ENCODE measurements around the gene HEXIM1.

The HEXIM1 gene

DNA sequence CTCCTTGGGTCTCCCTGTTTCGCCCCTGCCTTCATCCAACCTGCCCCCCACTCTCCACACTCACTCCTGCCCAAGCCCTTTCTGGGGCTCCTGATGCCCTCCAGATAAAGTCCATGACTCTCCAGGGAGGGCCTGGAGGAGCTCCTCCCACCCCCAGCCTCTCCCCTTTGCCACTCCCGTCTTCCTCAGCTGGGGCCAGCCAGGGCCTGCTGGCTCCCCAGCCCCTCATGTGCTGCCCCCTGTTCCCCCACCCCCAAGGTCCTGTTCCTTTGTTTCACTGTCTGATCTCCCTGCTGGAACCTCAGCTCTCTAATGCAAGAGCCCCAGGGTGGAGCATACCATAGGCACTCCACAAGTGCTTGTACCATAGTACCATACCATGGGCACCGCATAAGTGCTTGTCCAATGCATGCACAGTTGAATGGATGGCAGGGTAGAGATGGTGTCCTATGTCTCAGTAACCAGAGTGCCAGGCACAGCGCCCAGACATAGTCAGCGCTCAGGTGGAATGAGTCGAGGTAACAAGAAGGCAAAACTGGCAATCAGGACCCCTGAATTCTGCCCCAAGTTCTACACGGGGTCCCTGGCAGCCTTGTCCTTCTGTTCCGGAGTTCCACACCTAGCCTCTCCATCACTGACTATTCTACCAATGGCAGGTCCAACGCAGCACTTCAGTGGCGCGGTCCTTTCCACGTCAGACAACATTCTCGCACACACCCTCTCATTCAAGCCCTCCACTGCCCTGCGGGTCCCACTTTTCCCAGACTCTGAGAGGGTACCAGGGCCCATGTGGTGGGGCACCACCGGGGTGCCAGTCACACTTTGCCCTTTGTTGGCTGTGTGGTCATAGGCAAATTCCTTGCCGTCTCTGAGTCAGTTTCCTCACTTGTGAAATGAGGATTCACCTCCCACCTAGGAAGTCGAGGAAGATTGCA lies 17.3 kb upstream of the HEXIM1 start:
- no peak for DNase-seq

DNA sequence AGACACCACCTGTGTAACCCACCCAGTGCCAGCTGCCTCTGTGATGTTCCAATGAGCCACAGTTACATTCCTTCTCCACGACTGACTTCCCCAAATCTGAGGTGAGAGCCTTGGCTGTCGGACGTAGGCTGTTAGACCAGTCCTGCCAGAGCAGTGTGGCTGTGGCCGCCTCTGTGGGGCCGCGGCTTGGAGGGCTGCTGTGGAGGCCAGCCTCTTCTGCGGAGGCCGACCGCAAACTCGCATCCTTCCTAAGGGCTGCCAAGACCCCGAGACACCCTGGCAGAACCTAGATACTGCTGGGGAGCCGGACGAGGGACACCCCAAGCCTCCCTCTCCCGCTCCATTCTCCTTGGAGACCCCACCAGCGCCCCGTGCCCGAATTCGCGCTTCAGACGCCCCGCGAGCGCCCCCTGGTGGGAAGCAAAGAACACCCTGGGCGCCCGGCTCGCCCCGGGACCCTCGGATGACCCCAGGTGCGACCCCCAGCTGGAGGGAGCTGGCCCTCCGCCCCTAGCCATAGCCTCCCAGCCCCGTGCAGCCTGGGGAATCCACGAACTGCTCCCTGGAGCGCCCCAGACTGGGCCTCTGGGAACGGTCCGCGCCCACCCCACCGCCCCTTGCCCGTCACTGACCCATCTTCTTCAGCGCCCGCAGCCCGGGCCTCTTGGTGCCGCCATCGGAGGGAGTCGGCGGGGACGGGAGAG lies 16.5 kb upstream of the HEXIM1 start:
- peak; percentile 34 for DNase-seq

DNA sequence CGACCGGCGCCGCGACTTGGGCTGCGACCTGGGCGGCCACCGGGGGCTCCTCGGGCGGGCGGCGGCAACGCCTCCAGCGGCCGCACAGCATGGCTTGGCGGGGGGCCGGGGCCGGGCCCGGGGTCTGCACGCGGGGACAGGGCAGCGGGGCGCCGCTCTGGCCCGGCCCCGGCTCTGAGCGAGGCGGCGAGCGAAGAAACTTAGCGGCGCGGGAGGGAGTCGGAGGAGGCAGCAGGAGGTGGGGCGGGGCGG lies 16.0 kb upstream of the HEXIM1 start, which contains the start of gene PLCD3:
PLCD3 (minus strand) TSS at position 196 of the 252 bp plus-strand sequence; CDS start at position 91, 105 bp downstream.
- no peak for DNase-seq

DNA sequence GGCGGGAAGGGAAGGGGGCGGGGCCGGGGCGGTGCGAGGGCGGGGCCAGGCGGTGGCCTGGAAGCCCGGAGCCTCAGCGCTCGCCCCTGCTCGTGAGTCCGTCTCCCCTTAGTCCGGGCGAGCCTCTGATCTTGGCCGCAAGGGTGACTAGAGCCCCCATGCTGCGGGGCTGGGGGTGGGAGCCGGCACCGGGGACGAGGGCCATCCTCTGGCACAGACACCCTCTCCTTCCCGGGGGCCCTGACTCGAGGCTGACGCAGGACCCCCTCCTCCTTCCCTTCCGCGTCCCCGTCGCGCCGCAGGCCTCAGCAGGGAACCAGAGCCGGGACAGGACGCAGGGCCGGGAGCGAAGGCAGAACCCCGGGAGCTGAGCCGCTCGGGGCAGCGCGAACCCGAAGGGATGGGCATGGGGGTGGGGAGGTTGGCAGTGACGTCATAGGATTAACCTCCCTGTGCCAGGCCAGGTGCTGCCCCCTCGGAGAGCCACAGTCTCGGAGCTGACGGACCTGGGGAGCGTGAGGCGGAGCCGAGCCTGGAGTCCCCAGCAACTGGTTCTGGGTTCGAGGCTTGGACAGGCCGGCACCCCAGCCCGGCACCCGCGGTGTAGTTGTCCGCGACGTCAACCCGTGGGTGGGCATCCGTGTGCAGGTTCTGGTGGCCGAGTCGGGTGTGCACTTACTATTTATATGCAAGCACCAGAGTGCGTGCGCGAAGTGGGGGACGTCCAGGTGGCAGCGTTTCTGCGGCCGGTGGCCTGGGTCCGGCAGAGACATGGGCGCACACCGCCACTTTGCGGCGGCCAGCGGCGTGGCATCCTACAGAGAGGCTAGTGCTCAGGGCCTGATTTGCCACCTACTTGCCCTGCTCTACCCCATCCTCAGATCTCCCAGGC lies 15.5 kb upstream of the HEXIM1 start:
- peak; percentile 57 for DNase-seq

DNA sequence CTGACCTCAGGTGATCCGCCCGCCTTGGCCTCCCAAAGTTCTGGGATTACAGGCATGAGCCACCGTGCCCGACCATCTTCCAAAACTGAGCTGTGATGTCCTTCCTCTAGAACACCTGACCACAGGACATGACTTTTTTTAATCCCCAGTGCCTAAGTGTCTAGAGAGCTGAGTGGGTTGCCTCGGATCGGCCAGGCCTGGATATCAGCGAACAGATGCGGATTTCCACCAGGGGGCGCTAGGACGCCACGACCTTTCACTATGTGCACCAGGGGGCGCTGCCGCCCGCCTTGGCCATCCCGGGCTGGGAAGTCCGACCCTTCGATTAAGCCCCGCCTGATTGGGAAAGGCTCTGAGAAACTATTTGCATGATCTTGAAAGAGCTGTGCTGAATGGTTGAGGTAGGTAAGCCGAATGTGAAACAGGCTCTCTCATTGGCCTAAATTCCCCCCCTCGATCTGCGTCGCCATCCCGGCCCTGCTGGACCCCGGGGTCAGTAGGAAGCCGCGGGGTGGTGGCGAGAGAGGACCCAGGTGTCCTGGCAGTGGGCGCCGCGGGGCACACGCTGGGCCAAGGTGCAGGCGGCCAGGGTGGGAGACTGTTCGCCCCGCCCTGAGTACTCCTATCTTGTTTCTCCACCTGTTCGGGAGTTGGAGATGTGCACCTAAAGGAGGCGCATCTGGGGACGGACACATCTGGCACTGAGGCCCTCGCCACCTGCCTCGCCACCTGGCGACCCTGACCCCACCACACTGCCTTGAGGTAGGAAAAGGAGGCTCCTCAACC lies 12.9 kb upstream of the HEXIM1 start, which contains the start of gene ACBD4:
ACBD4 (plus strand) TSS at position 496 of the 786 bp plus-strand sequence. CDS start 458 bp downstream, outside the sequence.
- peak; percentile 94 for DNase-seq

DNA sequence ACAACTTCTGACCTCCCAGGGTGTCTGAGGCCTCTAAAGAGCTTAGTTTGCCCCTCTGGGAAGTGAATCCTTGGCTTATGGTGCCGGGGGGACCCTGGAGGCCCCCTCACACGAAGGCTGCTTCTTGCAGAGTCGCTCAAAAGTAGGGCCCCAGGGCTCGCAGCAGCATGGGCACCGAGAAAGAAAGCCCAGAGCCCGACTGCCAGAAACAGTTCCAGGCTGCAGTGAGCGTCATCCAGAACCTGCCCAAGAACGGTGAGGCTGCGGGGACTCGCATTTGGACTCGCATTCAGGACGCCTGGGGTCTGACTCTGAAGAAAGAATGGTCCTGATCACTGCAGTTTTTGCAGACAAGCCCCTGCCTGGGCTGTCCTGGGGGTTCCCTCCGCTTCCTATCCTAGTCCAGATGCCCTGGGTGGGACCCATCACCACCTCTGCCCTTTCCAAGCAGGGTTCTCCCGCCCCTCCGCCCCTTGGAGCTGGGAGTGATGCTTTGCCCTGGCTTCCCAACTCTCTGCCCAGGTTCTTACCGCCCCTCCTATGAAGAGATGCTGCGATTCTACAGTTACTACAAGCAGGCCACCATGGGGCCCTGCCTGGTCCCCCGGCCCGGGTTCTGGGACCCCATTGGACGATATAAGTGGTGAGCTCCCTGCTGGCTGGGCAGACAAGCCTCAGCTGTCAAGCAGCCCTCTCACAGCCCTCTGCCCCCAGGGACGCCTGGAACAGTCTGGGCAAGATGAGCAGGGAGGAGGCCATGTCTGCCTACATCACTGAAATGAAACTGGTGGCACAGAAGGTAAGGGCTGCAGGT lies 12.1 kb upstream of the HEXIM1 start:
- DNase-seq = no peak

DNA sequence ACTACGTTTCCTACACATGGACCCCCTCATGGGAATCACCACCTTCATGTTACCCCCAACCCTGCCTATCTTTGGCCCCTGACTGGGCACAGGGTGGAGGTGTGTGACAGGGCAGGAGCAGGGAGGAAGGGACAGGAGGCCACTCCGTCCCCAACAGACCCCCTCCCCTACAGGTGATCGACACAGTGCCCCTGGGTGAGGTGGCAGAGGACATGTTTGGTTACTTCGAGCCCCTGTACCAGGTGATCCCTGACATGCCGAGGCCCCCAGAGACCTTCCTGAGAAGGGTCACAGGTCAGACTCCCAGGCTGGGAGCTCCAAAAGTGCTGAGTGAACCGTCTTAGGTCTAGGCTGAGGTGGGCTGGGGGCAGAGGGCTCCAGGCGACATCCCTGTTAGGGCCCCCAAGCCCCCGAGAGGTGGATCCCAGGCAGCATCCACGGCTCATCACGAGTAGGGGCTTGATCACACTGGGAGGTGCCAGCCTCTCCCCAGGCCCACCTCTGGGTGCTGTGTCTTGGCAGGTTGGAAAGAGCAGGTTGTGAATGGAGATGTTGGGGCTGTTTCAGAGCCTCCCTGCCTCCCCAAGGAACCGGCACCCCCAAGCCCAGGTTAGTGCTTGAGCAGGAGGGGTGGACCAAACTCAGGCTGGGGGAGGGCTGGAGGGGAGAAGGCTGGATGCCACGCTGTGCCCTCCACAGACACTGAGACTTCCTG lies 11.3 kb upstream of the HEXIM1 start:
- no peak for DNase-seq

DNA sequence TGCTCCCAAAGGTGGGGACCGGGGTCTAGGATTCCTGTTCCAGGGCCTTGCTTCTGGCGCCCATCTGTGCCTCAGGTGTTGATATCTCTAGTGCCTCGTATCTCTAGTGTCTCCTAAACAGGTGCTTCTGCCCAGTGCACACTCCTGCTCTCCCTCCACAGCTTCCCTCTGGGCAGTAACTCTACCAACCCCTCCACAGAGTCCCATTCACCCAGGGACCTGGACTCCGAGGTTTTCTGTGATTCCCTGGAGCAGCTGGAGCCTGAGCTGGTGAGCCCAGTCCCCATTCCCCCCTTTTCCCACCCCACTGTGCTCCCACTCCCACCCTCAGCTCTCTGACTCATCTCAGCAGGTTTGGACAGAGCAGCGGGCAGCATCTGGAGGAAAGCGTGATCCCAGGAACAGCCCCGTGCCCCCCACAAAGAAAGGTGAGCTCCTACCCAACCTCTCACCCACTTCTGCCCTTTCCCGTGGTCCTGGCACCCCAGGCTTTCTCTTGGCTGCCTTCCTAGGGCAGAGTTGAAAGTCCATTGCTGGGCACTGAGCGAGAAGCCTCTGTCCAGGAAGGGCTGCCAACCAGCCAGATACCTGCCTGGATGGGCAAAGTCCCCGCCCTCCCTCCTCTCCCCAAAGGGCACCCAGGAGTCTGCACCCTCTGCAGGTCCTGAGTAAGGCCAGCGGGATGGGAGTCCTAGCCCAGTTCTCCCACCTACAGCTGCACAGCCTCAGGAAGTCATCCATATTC lies 10.5 kb upstream of the HEXIM1 start:
- no peak for DNase-seq

DNA sequence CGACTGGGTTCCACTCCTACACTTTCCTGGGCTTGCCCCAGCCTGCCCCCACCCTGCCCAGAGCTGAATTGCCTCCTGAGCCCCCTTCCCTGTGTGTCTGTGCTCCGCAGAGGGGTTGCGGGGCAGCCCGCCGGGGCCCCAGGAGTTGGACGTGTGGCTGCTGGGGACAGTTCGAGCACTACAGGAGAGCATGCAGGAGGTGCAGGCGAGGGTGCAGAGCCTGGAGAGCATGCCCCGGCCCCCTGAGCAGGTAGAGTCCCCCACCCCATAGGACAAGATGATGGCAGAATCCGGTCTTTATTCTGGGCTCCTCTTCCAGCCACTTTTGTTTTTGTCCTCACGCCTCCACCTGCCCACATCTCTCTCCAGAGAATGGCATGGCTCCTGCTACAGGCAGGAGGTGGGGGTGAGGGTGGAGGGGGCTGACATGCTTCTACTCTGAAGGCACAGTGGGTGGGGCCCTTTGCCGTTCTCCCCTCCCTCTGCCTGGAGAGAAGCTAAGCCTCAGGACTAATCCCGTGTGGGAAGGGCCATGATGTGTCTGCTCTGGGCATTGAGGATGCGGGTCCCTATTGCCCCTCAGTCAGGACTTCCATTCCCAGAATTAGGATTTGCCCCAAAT lies 9.3 kb upstream of the HEXIM1 start:
- no peak for DNase-seq

DNA sequence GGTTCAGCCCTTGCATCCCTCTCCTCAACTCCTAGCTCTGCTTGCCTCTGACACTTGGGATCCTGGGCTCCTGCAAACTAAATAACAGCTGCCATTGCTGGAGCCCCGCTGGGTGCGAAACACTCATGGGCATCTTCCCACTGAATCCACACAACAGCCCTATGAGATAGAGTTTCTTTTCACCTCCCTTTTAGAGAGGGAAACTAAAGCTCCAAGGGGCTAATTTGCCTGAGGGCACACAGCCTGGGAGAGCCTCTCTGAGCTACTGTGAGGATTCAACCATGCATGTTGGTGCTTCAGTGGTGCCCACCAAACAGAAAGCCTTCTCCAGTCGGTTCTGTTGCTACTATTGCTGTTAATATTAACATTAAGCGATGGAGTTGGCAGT lies 8.7 kb upstream of the HEXIM1 start:
- no peak for DNase-seq

DNA sequence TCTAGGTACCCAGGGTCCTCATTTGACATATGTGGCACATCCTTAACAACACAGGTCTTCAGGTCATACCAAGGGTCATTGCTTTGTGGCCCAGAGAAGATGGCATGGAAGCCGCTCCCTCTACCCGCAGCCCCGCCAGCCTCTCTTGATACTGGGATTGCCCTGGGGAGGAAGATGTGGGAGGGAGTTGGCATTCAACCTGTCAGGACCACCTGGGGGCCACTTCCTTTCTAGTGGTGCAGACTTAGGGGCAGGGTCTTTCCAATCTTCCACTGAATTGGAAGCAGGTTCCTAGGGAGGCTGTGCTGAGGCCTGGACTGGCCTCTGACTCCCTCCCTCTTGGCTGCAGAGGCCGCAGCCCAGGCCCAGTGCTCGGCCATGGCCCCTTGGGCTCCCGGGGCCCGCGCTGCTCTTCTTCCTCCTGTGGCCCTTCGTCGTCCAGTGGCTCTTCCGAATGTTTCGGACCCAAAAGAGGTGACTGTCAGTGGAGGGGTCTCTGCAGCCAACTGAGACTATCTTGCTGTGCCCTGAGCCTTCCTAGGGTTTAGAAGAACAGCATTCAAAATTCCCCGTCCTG lies 5.1 kb upstream of the HEXIM1 start:
- no peak for DNase-seq

DNA sequence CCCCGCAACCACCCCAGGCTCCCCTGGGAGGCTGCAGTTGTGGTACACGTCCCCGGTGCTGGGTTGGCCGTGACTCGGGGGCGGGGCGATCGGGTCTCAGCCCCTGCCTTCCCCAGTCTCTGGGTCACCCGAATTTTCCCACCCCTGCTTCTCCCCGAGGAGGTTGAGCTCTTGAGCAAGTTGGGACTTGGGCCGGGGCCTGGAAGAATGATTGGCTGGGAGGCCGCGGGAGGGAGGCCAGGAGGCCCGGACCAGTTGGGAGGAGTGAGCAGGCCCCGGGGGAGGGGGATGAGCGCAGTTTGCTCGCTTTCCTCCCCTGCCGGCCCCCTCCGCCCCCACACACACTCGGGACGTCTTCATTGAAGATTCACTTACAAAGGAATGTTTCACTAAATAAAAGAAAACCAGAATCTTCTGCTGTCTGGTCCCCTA lies 4.5 kb upstream of the HEXIM1 start:
- no peak for DNase-seq

DNA sequence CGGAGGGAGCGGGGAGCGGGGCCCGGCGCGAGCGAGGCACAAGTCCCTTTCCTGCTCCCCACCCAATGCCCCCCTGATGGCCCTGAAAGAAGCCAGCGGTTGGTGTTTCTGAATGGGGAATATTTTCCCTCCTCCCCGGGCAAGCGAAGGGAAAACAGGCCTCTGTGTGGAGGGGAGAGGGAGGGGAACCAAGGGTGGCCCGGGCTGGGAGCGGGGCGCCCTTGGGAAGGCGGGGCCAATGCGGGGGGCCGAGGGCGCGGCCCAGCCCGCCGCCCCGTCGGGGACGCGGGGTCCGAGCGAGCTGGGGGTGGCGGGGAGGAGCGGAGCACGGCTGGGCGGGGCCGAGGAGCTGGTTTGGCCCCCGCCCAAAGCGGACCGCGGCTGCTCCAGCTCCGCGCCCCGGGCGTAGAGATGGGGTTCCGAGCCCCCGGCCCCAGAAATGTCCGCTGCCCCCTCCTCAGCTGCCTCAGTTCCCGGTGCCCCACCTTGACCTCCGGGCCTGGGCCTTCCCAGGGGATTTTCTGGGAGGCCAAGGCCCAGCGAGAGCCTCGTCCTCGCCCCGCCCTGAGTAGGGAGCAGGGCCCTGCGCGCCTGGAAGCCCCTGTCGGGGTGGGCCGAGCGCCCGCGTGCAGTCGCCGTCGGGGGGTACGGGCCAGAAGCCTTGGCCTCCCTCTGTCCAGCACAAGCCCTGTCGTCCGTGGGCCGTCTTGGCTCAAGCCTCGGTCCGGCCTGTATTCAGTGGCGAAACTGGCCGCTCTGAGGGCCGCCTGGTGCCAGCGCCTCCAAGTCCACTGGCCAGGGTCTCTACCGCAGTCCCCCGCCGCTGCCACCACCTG lies 3.9 kb upstream of the HEXIM1 start:
- DNase-seq = no peak

DNA sequence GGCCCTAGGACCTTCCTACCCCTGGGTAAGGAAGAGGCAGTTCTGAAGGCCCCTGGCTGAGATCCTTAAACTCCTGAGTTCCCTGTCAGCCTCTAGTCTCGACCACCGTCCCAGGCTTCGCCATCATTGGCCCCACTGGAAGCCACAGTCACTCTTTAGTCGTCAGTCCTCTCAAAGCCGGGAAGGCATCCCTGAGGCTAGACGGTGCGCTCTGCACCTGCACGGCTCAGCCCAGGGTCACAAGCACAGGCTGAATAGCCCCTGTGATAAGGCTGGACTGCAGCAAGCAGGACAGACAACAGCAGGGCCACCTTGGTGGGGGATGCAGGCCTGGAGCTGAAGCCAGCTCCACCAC lies 3.3 kb upstream of the HEXIM1 start:
- no peak for DNase-seq

DNA sequence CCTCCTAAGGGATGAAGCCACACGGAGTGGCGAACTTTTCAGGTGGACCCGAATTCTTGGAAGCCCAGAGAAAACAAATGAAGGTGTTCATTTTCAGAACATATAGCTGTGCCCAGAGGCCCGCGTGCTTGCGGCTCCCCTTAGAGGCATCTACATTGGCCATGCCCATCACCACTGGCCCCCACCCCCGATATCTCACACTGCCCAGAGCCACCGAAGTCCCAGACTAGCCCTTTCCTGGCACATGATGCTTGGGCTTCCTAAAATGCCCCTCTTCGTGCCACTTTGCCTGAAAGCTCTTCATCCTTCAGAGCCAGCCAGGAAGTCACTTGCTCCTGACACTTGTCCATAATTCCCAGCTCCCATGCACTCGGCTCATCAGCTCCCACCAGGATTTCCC lies 2.1 kb upstream of the HEXIM1 start:
- DNase-seq = no peak

DNA sequence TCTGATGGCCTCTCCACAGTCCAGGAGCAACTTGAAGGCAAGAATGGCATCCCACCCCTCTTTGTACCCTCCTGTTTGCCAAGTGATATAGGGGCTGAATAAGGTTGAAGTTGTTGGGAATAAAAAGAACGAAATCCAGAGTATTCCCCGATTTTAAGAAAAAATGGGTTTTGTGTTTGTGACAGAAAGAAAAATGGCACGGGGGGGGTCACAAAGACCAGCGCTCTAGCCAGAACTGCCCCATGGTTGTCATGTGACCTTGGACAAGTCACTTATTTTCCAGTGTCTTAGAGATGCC lies 1.7 kb upstream of the HEXIM1 start:
- DNase-seq = no peak

DNA sequence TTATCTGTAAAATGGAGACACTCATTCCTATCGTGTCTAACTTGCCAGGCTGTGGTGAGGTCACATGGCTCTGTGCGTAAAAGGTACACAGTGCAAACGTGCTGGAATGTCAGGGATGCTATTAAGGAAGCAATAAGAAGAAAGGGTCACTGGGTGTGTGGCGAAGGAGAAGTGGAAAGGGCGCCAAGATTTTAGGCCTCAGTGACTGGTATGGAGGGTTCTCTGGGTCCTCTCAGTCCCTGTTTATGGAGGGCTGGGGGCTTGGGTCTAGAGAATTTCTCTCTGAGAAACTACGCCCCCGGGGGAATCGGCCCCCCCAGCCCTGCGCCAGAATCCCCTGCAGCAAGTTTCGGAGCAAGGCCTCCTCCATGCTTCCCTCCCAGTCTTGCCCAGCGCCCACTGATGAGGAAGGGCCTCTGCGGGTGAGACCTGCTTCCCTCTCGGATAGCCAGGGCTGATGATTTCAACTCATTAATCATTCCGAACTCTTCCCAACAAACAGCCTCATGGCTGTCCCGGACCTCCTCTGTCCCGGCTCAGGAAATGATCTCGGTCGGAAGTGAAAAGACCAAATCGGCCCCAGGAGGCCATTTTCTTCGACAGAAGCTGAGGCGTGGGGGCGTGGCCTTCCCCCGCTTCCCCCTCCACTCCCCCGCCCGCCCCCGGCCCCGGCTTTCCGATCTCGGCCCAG lies 1.2 kb upstream of the HEXIM1 start:
- peak; percentile 87 for DNase-seq

Measured in NK-92 treated with Interleukin-12 subunit alpha and Interleukin-12 subunit beta, amount 100 ng/mL, for 24 hours (cell line).